NCI-H524 treated with DMSO at 0.1 percent for 48 hours (cell line): ENCODE data around the gene PIP5K1B.
"Not testable (repeated sequence)": the region's sequence is repeated elsewhere in the genome, so short reads cannot be mapped to it uniquely, and the experiment has no call there.

Source experiments
- DNase-seq: peaks from one replicate; lab custom pipeline; 2025; lab: John Stamatoyannopoulos, UW

The PIP5K1B gene, protein sequence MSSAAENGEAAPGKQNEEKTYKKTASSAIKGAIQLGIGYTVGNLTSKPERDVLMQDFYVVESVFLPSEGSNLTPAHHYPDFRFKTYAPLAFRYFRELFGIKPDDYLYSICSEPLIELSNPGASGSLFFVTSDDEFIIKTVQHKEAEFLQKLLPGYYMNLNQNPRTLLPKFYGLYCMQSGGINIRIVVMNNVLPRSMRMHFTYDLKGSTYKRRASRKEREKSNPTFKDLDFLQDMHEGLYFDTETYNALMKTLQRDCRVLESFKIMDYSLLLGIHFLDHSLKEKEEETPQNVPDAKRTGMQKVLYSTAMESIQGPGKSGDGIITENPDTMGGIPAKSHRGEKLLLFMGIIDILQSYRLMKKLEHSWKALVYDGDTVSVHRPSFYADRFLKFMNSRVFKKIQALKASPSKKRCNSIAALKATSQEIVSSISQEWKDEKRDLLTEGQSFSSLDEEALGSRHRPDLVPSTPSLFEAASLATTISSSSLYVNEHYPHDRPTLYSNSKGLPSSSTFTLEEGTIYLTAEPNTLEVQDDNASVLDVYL

DNA sequence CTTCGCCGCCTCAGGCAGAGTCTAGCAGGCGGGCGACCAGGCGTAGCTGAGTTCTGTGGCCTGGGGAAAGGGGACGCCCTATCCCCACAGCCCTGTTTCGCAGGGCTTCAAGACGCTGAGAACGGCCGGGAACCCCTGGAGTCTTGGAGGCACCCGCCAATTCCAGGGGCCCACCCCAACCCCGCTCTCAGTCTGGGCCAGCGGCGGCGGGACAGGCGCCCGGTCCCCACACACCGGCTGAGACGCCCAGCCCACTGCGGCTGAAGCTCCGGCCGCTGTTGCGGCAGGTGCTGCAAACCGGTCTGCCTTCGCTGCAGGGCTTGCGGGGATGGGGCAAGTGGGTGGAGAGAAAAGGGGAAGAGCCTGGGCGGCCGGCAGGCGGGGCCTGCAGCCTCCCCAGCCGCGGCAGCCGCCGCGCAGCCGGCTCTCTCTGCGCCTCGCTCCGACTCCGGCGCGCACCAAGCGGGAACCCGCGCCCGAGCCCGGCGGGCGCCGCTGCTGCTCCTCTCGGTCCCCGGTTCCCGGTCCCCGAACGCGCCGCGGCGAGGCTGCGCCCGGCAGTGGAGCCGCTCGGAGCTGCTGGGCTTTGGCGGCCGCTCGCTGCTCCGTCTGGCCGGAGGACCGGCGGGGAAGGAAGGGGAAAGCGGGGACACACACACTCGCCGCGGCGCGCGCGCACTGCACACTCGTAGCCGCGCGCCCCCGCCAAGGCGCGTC is at the start of gene PIP5K1B:
PIP5K1B (plus strand) TSS at position 427 of the 717 bp plus-strand sequence. CDS start 117,375 bp downstream, outside the sequence.
- DNase-seq = no peak

DNA sequence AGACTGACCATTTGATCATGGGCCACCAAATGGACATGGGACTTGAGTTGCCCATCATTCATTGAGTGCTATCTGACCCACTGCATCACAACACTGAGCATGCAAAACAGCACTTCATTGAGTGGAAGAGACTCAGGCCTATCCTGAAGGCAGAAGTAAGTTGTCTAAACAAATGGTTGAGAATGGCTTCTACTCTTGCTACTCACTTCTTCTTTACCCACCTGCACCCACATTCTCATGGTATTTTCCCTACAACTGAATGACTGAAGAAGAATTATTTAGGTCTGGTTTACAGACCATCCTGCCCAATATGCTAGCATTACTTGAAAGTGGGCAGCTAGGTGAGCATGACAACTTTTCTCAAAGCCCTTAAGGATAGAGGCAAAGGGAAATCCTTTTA is 41.0 kb upstream of the PIP5K1B start:
- no peak for DNase-seq

DNA sequence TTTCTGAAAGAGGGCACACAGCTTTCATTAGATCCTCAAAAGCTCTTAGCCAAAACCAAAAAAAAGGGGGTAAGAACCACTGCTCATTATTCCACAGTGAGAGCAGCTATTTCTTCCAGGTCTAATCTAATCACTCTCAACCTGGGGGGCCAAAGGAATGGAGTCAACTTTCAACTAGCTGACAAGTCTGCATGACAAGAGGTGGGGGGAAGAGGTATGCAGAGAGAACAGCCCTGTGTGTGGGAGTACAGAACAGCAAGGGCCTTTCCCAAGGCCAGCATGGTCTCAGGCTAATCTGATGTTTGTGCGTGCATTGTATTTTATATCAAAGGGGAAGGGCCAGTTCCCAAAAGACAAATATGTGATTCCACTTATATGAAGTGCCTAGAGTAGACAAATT is 36.9 kb upstream of the PIP5K1B start:
- DNase-seq = no peak

DNA sequence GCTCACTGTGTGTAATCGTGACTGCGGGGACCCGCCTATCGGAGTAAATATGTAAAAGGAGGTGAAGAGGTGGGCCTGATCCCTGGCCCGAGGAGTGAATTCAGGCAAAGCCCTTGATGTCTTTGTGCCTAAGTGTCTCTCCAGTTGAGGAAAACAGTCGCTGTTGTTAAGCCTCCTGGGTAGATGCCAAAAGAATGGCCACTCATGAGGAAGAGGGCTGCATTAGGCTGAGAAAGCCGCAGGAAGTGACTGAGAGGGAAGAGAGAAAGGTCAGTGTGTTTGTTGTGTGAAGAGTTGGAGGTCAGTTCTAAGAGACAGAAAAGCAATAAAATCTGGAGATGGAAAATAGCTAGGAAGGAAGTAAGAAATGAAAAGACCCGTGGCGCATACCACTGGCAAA is 35.8 kb upstream of the PIP5K1B start:
- no peak for DNase-seq

DNA sequence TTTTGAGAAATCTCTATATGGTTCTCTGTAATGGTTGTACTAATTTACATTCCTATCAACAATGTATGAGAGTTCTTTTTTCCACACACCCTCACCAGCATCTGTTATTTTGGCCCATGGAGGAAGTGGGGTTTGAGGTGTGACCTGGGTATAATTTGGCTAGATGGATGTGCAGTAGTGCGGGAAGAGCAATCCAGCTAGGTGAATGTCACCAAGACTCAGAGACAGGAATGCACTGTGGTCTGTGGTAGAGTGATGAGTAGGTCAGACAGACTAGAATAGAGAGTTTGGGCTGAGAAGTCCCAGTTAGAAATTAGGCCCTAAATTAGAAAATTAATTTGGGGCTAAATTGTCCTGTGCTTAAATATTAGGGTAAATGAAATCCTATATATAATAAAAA is 32.8 kb upstream of the PIP5K1B start:
- no peak for DNase-seq

DNA sequence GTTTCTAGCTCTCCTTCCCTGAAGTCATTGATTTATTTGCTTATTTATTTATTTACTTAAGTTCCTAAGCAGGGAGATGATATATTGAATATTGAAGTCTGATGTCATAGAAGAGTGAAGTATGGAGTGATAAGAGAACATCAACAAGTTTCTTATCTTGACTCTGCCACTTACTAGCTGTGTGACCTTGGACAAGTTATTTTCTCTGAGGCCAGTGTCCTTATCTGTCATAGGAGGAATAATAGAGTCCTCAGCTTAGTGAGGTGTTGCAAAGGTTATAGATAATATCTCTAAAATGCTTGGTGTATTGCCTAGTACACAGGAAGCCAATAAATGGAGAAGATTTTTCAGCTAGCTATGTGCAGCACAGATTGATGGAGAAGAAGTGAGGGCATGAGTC is 32.4 kb upstream of the PIP5K1B start:
- no peak for DNase-seq

DNA sequence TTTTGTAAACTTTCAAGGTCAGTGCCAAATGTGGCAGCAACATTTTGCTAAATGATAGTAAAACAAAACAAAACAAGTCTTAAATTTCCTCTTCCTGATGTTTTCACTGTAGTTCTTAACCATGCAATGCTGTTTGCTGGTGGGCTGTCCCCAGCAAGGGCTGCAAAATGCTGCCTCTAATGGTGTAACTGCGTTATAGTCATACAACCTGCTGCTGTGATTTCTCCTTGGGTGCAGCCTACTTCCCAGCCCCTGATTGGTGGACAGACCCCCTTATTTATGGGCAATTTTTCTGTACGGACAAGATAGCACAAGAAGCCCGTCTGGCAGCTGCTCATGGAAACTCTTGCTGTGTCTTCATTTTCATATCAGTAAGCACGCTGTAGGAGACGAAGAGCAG is 26.6 kb upstream of the PIP5K1B start:
- DNase-seq = no peak

DNA sequence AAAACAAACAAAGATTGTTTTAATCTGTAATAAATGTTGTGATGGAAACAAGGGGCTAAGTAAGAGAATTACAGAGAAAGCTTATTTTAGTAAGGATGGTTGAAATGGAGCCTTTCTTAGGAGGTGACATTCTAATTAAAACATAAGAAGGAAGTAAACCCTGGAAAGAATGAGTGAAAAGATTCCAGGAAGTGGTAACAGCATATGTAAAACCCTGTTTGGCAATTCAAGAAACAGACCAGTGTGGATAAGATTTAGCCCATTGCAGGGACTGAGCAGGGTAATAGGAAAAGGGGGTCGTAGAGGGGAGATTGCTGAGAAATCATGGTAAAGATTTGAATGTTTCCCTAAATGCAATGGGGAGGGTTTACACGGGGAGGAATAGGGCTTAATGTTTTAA is 21.6 kb upstream of the PIP5K1B start:
- DNase-seq = no peak

DNA sequence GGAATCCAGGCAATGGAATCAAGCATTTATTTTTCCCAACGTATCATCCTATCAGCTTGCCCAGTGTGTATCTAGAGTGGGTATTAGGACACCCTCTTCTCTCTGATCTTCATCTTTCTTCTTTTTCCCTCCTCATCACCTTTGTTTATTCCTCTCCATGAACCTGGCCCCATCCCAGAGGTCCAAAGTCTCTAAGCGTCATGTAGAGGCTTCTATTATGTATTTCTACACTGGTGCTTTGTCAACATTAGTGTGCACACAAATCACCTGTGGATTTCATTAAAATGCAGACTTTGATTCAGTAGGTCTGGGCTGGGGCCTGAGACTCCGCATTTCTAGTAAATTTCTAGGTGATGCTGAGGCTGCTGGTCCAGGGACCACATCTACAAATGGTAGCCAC is 19.8 kb upstream of the PIP5K1B start:
- DNase-seq = no peak

DNA sequence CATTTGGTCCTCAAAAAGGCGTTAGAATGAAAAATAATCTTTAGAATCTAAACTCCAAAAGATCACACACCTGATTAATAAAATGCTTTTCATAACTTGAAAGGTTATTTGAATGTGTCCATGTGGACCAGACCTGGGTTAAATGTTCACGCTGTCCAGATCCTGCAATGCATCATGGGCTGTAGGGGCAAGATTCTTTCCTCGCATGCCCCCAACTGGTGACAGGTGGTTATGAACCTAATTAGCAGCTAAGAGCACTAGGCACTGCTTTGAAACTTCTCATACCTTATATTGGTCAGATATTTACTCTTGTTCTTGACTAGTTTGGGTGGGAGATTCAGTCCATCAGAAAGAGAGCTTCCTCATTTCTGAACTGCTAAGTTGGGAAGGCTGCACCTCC is 19.3 kb upstream of the PIP5K1B start:
- no peak for DNase-seq

DNA sequence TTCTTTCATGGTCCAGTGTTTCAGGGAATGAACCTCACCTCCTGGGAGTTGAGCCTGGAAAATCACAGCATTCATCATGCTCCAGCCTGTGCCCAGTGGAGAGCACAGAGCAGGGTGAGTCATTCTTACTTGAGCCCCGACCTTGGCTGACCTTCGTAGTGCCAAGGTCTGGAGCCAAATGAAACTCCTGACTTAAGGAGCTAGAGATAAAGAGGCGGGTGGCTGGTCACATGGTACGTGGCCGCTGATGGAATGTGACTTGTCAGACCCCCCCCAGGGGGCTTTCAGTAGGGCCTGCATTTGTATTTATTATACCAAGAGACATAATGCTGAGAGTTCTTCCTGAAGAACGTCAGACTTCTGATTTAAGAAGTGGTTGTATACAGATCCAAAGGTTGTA is 15.0 kb upstream of the PIP5K1B start:
- DNase-seq = no peak

DNA sequence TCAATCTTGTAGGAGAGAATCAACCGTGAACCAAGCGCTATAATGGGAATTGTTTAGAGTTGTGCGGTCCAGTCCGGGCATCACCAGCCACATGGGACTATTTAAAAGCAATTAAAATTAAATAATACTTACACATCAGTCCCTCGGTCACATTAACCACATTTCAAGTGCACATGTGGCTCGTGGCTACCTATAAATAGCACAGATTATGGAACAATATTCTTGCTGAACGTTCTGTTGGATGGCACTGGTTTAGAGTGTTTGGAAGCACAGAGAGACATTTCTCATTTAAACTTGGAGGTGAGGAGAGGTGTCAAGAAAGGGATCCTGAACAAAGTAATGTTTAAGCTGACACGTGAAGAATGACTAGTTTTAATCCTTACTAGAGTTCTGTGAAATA is 12.5 kb upstream of the PIP5K1B start:
- DNase-seq = no peak

DNA sequence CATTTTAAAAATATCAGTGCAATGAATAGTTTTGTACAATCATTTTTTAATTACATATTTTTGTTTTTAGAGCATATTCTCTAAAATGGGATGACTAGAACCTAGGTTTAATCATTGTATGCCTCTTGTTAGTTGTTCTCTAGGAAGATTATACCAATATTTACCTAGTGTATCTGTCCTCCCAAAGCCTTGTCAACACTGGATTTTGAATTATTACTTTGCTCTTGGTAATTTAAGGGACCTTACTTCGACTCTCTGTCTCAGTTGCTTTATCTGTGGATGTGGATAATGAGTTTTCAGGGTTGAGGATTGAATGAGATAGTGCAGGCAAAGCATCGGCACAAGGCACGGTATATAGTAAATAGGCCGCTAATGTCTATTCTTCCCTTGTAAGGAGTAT is 10.9 kb upstream of the PIP5K1B start:
- DNase-seq = no peak

DNA sequence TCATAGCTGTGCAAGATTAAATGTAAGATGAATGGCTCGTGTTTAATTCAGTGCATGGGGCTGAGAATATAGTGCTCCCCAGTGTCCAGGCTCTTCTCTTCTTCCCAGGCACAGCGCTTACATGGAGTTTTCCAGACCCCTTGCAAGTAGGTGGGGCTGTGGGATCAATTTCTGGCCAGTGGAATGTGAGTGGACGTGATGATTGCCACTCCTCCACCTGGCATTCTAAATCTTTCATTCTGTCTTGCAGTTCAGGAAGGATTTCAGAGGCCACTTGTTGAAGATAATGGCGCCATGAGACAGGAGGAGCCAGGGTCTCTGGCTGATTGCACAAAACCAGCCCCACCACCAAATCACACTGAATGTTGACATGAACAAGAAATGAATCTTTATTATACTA is 7.2 kb upstream of the PIP5K1B start:
- DNase-seq = no peak

DNA sequence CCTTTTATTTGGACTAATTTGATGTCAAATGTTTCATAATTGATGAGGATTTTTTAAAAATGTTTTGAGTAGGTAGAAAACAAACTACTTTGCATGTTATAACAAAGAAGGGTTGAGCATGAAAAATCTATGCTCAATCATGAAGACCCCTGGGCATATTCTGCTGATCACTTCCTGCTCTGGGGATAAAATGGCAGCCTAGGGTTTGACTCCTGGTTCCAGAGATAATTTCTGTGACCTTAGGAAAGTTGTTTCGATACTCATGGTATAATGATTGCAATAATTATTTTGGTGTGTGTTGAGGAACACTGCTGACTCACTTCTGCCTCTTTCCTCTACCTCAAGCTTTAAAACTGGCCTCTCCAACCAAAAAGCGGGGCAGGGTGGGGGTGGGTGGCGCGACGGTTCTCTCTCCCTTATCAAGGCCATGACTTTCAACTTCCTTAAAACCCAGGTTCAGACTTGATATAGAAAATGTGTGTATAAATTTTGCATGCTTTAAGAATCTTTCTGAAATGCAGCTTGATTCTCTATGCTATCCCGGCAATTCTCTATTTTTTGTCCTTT is 6.0 kb upstream of the PIP5K1B start:
- no peak for DNase-seq

DNA sequence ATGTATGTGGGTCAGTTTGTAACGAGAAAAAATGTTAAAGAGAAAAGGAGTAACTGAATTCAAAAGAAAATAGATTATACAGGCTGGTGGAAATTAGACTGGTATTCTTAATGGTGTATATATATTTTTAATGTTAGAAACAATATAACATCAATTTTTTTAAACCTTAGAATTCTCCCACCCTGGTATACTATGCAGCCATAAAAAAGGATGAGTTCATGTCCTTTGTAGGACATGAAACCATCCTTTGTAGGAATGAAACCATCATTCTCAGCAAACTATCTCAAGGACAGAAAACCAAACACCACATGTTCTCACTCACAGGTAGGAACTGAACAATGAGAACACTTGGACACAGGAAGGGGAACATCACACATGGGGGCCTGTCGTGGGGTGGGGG is 5.4 kb upstream of the PIP5K1B start:
- not testable (repeated sequence) for DNase-seq

DNA sequence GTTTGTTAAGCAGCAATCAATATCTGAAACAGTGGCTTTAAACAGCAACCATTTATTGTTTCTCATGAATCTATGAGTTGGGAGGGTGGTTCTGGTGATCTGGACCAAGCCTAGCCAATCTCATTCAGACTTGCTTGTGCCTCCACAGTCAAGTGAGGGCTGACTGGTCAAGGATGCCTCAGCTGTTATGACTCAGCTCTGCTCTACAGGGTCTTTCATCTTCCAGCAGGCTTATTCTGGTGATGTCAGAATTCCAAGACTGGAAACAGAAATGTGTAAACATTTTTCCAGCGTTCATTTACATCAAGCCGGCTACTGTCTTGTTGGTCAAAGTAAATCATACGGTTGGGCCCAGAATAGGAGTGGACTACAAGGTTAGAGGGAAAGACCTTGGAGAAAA is 2.5 kb upstream of the PIP5K1B start:
- DNase-seq = no peak

DNA sequence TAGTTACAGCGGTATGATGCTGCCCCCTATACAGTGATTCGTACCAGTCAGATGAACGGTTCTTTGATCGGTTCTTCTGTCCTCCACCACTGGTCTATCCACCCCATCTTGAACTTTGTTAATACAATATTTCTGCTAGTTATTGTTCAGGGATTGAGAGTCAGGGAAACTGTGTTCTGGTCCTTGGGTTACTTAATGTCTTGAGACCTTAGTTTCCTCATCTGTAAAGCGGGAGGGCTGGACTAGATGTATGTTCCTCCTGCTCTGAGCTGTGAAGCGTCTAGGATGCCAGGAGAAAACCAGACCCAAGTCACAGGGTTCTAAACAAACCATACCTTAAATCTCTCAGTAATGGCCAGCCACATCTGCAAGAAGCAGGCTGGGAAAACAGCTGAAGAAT is 1.4 kb upstream of the PIP5K1B start:
- DNase-seq = no peak

DNA sequence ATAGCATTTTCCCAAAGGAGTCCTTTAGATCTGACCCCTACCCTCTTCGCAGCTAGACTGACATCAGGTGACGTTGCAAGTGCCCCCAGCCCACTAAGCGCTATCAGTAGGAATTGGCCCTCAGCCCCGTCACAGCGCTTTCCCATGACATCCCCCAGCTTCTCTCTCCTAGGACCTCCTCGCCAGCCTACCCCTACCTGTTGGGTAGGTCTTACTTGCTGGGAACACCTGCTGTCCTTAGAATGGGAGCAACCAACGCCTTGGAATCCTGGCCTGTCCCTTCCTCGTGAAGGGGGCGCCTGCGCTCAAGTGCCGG is 584 bp upstream of the PIP5K1B start:
- no peak for DNase-seq

DNA sequence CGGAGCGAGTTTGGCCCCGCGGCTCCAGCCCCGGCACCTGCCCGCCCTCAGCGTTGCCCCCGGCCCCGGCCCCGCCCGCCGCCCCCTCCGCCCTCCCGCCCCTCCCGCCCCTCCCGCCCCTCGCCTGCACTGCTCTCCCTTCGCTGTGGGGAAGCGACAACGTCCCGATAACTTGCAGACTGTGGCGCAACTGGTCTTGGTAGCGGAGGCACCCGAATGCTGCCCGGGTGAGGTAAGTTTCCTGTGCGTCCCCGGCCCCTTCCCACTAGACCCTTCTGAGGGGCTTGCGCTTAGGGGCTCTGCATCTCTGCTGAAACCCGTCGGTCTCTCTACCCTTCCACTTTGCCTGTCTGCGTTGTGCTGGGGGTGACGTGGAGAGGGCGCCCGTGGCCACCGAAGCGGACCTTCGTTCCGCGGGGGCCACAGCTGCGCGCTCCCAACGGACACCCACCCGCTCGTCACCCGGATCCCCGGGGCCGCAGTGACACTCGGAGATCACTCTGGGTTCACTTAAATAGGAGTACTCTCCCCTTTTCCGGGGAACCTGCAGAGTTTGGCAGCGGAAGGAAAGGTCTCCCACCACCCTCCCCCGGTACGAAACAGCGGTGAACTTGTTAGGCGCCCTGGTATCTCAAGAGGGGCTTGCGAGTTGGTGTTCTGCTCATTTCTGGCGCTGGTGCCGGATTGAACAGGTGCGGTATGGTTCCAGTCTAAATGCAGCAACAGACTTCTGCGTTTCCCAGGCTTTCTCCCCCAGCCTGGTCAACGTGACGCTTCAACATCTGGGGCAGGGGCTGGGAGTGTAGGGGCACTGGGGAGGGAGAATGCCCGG is 707 bp downstream of the PIP5K1B start:
- DNase-seq = no peak

DNA sequence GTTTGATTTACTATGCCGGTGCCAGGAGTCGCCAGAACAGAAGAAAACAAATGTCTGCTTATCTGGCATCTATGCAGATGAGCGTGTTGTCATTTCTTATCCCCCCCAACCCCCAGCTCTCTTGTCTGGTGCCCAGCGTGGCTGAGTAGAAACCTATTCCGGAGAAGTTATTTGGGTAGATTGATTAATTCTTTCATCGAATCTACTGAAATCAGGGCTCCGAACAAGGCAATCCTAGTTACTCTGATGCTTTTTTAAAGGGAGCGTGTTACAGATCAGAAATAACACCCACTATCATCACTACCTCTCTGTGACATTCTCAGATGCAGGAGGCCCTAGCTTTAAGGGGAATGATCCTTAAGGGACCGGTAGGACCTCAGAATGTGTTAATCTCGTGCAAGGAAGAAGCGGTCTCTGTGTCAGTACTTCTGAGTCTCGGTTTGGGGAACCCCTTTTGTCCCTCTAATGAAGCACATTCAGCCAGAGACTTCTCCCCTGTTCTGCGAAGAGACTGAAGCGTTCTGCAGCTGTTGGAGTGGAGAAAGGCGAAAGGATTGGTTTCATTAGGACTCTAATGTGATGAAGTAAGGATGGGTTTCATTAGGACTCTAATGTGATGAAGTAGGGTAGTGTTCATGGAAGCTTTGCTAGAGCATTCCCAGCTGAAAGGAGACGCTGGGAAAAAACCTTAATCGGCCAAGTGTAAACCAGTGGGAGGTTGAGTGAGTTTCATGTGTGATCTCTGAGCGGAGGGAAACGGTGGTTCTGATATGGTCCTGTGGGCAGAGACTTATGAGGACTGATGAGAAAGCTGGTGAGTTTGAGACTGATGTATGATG is 1.5 kb downstream of the PIP5K1B start:
- DNase-seq = no peak
